Astrocyte (in vitro differentiated cells and primary cell): ENCODE measurements around the gene CCDC191.

Experiments used
- EZH2 ChIP-seq: IDR thresholded peaks from 2 replicates; pipeline ENCODE4 v1.6.1; 2012; ENCODE audit warnings: mild to moderate bottlenecking, low read length, inconsistent platforms; ENCODE audit not compliant: insufficient read depth
- TF ChIP-seq, protein P1 (sequence below): IDR thresholded peaks from 2 replicates; pipeline ENCODE4 v1.5.1; 2011; ENCODE audit warnings: low read depth, mild to moderate bottlenecking, inconsistent platforms, low read length, moderate library complexity; ENCODE audit not compliant: insufficient read depth

DNA sequence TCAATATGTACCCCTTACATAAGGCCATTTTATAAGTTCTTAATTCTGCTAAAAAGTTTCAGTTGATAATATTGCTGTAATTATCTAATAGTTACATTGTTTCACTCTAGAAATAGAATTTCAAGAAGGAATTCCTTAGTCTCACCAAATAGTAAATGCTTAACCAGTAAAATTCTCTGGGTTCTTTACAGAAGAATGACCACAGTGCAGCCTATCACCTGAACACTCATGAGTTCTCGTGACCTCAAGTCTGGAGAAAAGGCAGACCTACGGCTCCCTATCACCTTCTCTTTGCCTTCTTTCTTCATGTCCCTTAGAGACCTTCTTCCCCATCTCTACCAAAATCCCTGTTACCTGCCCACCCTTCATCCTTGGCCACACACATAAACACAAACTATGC lies 30.9 kb downstream of the CCDC191 start:
- no peak for TF ChIP-seq EZH2
- TF ChIP-seq, protein P1, sequence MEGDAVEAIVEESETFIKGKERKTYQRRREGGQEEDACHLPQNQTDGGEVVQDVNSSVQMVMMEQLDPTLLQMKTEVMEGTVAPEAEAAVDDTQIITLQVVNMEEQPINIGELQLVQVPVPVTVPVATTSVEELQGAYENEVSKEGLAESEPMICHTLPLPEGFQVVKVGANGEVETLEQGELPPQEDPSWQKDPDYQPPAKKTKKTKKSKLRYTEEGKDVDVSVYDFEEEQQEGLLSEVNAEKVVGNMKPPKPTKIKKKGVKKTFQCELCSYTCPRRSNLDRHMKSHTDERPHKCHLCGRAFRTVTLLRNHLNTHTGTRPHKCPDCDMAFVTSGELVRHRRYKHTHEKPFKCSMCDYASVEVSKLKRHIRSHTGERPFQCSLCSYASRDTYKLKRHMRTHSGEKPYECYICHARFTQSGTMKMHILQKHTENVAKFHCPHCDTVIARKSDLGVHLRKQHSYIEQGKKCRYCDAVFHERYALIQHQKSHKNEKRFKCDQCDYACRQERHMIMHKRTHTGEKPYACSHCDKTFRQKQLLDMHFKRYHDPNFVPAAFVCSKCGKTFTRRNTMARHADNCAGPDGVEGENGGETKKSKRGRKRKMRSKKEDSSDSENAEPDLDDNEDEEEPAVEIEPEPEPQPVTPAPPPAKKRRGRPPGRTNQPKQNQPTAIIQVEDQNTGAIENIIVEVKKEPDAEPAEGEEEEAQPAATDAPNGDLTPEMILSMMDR, result no peak
